ENCODE data around the gene ZBED6. TPM values are rescaled to one million over a fixed set of nuclear protein-coding genes. Genes with fewer than 3 reads are reported as not detected.

Gene ZBED6
- total and polyA plus RNA-seq, 2 donors (not counting 1 experiment from before 2014, with no cell fraction given), result 2.8 to 40.0 TPM

DNA sequence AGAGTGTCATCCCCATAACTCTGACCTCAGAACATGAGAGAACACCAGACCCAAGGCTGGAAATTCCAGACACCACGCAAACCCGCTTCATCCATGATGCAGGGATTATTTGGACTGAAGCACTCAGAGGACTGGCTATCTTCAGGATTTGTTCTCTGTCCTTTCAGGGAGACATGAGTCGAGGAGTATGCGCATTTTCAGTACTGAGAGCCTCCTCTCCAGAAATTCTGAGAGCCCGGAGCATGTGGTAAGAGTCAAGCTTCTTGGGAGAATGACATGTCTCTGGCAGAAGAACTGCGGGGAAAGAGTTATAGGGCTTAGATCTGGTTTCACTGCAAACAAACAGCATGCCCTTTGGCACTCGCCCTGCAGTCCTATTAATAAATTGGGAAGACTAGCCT is 23.5 kb upstream of the ZBED6 start:
- Histone ChIP-seq H3K4me1 (ENCODE audit: control insufficient read depth in 2 of 2, insufficient read depth in 2 of 2, low read length in 2 of 2) (peaks cover 5 to 6% of the 10 kb centered on the region in 2 donors), H3K4me2 (replicated peaks; ENCODE audit: low read depth, low read length, poor library complexity, severe bottlenecking) (no peak overlapping the region), H3K27me3 (replicated peaks in 1 of 4; ENCODE audit: control extremely low read depth in 1 of 4, control insufficient read depth in 3 of 4, insufficient read depth in 4 of 4, low read length in 3 of 4) (peaks cover 0 to 2% (median 0%) of the 10 kb centered on the region in 4 experiments), H3K36me3 (replicated peaks in 1 of 2; ENCODE audit: control extremely low read depth in 1 of 2, control insufficient read depth in 1 of 2, extremely low read depth in 1 of 2, insufficient read depth in 2 of 2, low read length in 1 of 2) (peaks cover 5 to 30% of the 10 kb centered on the region in 2 experiments), H2AFZ (ENCODE audit: insufficient read depth, low read depth, low read length, poor library complexity, severe bottlenecking) (no peak overlapping the region), H3K9ac (ENCODE audit: low read length) (no peak overlapping the region), H3K79me2 (ENCODE audit: control insufficient read depth, insufficient read depth, low read length) (peaks cover 4% of the 10 kb centered on the region), H3K4me3 (ENCODE audit: control extremely low read depth in 1 of 5, extremely low read depth in 1 of 5, insufficient read depth in 1 of 5, low read depth in 2 of 5, low read length in 4 of 5) (no peak overlapping the region), H3K9me3 (ENCODE audit: control extremely low read depth in 1 of 3, control insufficient read depth in 2 of 3, insufficient read depth in 1 of 3, low read length in 2 of 3) (no peaks in the 10 kb centered on the region), H4K20me1 (ENCODE audit: control insufficient read depth, insufficient read depth, low read length, poor library complexity, severe bottlenecking) (no peaks in the 10 kb centered on the region), H3K27ac (ENCODE audit: low read length in 2 of 2) (peak overlapping the region in 1 of 2 donors; percentile 12)
- ATAC-seq (ENCODE audit: low read depth) (no peak), DNase-seq (no peak)
- TF ChIP-seq EZH2 (IDR thresholded peaks at IDR 0.05; ENCODE audit: borderline replicate concordance, insufficient read depth, low read depth, low read length, poor library complexity, severe bottlenecking) (no peak), CTCF (IDR thresholded peaks at IDR 0.05) (no peak)
- ChIA-PET CTCF (interaction anchor here (1.0 to 2.0 kb wide), 2 partner anchors 9 to 268 kb away, joined by 5 to 6 read pairs; no protein-coding TSS in a partner anchor), POLR2A (no interaction called here)
- Mint-ChIP-seq H3K9me3 (ENCODE audit: insufficient read depth) (no peaks in the 10 kb centered on the region), H3K27ac (no peak overlapping the region), H3K27me3 (no peaks in the 10 kb centered on the region), H3K4me1 (peaks cover 25% of the 10 kb centered on the region), H3K4me3 (no peak overlapping the region)
- intact Hi-C loops (cut with micrococcal nuclease), result no loop called here
- WGBS (ENCODE audit: insufficient coverage), result 94% methylated on average over 6 of the region's 7 CpGs

DNA sequence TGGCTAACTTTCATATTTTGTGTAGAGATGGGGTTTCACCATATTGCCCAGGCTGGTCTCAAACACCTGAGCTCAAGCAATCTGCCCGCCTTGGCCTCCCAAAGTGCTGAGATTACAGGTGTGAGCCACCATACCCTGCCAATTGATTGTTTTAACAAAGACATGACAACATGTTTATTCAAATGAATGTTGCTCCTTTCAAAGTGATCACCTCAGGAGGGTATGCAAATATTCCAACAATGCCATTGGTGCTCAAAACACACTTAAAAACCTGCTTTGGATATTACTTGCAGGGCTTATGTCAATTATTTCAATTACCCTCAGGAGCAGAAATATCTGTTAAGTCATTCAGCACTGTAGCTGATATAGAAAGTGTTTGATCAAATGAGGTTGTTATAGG is 22.6 kb upstream of the ZBED6 start:
- Mint-ChIP-seq H3K4me3 (no peak overlapping the region), H3K27me3 (no peaks in the 10 kb centered on the region), H3K9me3 (ENCODE audit: insufficient read depth) (no peaks in the 10 kb centered on the region), H3K4me1 (peaks cover 25% of the 10 kb centered on the region), H3K27ac (no peak overlapping the region)
- Histone ChIP-seq H3K4me1 (ENCODE audit: control insufficient read depth in 2 of 2, insufficient read depth in 2 of 2, low read length in 2 of 2) (peaks cover 5 to 6% of the 10 kb centered on the region in 2 donors), H3K27ac (ENCODE audit: low read length in 2 of 2) (no peak overlapping the region), H3K4me2 (replicated peaks; ENCODE audit: low read depth, low read length, poor library complexity, severe bottlenecking) (no peak overlapping the region), H3K9ac (ENCODE audit: low read length) (no peak overlapping the region), H2AFZ (ENCODE audit: insufficient read depth, low read depth, low read length, poor library complexity, severe bottlenecking) (no peak overlapping the region), H3K4me3 (ENCODE audit: control extremely low read depth in 1 of 5, extremely low read depth in 1 of 5, insufficient read depth in 1 of 5, low read depth in 2 of 5, low read length in 4 of 5) (no peak overlapping the region), H3K9me3 (ENCODE audit: control extremely low read depth in 1 of 3, control insufficient read depth in 2 of 3, insufficient read depth in 1 of 3, low read length in 2 of 3) (no peaks in the 10 kb centered on the region), H3K36me3 (replicated peaks in 1 of 2; ENCODE audit: control extremely low read depth in 1 of 2, control insufficient read depth in 1 of 2, extremely low read depth in 1 of 2, insufficient read depth in 2 of 2, low read length in 1 of 2) (peaks cover 5 to 30% of the 10 kb centered on the region in 2 experiments), H3K79me2 (ENCODE audit: control insufficient read depth, insufficient read depth, low read length) (no peaks in the 10 kb centered on the region), H4K20me1 (ENCODE audit: control insufficient read depth, insufficient read depth, low read length, poor library complexity, severe bottlenecking) (no peaks in the 10 kb centered on the region), H3K27me3 (replicated peaks in 1 of 4; ENCODE audit: control extremely low read depth in 1 of 4, control insufficient read depth in 3 of 4, insufficient read depth in 4 of 4, low read length in 3 of 4) (peaks cover 0 to 2% (median 0%) of the 10 kb centered on the region in 4 experiments)
- ChIA-PET CTCF (interaction anchor here (1.0 to 2.0 kb wide), 4 partner anchors 8 to 269 kb away, joined by 3 to 6 read pairs (median 4); no protein-coding TSS in a partner anchor), POLR2A (no interaction called here)
- no peak for TF ChIP-seq CTCF (IDR thresholded peaks at IDR 0.05)
- TF ChIP-seq EZH2 (IDR thresholded peaks at IDR 0.05; ENCODE audit: borderline replicate concordance, insufficient read depth, low read depth, low read length, poor library complexity, severe bottlenecking), result no peak
- no peak for DNase-seq
- WGBS (ENCODE audit: insufficient coverage), result 100% methylated on average over 1 of the region's 1 CpG
- ATAC-seq (ENCODE audit: low read depth), result no peak
- intact Hi-C loops (cut with micrococcal nuclease), result no loop called here
